Activated naive CD4-positive, alpha-beta T cell treated with anti-CD3 and anti-CD28 coated beads, Interleukin-2, amount 10 ng/mL, durations not matched to agents 7 days and 5 days (primary cell): Measurements from ENCODE around the gene ABLIM1.

Experiments
- CTCF ChIA-PET: fragments of 350-600 bp; sonication (Branson Sonifier 250); formaldehyde crosslinking; loops from one replicate; lab custom pipeline; 2021; ENCODE audit warnings: antibody characterized with exemption; lab: Charles Lee
- DNase-seq: peaks from one replicate; pipeline ENCODE4 v3.0.0-alpha.2; 2020
- H3K27ac Mint-ChIP-seq: one replicate; pipeline ENCODE4 v1.8.0; 2021; ENCODE audit warnings: mild to moderate bottlenecking, moderate library complexity, mixed read lengths
- H3K27me3 Mint-ChIP-seq: one replicate; pipeline ENCODE4 v1.8.0; 2021; ENCODE audit warnings: mild to moderate bottlenecking, mixed read lengths
- H3K36me3 Mint-ChIP-seq: one replicate; pipeline ENCODE4 v1.8.0; 2021; ENCODE audit warnings: mixed read lengths
- H3K4me1 Mint-ChIP-seq: one replicate; pipeline ENCODE4 v1.8.0; 2021; ENCODE audit warnings: mixed read lengths
- H3K4me3 Mint-ChIP-seq: one replicate; pipeline ENCODE4 v1.8.0; 2021; ENCODE audit warnings: mild to moderate bottlenecking, moderate library complexity, mixed read lengths
- H3K9me3 Mint-ChIP-seq: one replicate; pipeline ENCODE4 v1.8.0; 2021; ENCODE audit warnings: mixed read lengths

Gene ABLIM1

DNA sequence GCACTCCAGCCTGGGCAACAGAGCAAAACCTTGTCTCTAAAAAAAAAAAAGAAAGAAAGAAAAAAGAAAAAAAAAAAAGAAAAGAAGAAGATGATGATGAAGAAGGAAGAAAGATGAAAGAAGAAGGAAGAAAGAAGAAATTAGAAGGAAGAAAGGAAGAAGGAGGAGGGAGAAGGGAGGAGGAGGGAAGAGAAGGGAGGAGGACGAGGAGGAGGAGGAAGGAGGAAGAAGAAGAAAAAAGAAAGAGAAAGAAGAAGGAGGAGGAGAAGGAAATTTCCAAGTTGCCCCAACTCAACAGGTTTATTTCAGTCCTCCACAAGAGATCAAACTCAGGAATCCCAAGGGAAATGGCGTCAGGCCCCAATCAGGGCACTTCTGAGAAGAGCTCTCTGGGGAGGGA is 115.7 kb downstream of the ABLIM1 start:
- Mint-ChIP-seq H3K4me1 (peaks cover 100% of the 10 kb centered on the region), H3K4me3 (peak overlapping the region; percentile 47), H3K27me3 (no peaks in the 10 kb centered on the region), H3K36me3 (no peaks in the 10 kb centered on the region), H3K27ac (peak overlapping the region; percentile 100), H3K9me3 (no peaks in the 10 kb centered on the region)
- no peak for DNase-seq
- CTCF ChIA-PET, result interaction anchor here (1.1 to 17.3 kb wide), 6 partner anchors 22 to 238 kb away, joined by 3 to 244 read pairs (median 7); no protein-coding TSS in a partner anchor

- H3K36me3 Mint-ChIP-seq, result no peaks in the 10 kb centered on the region
- CTCF ChIA-PET, result interaction anchor here (0.6 to 17.3 kb wide), 7 partner anchors 21 to 260 kb away, joined by 3 to 244 read pairs (median 4); no protein-coding TSS in a partner anchor
- H3K4me3 Mint-ChIP-seq, result peak overlapping the region; percentile 47
- H3K4me1 Mint-ChIP-seq, result peaks cover 98% of the 10 kb centered on the region
- H3K9me3 Mint-ChIP-seq, result no peaks in the 10 kb centered on the region
- no peaks in the 10 kb centered on the region for H3K27me3 Mint-ChIP-seq
- DNase-seq, result no peak
- peak overlapping the region; percentile 100 for H3K27ac Mint-ChIP-seq
Observed at GRCh38 chr10:114541797-114542160, 116.3 kb downstream of the ABLIM1 start.

GRCh38 chr10:114541081-114541796 is 116.8 kb downstream of the ABLIM1 start:
- DNase-seq, result peak; percentile 82
- Mint-ChIP-seq H3K27me3 (no peaks in the 10 kb centered on the region), H3K27ac (peak overlapping the region; percentile 100), H3K4me1 (peaks cover 96% of the 10 kb centered on the region), H3K9me3 (no peaks in the 10 kb centered on the region), H3K4me3 (peak overlapping the region; percentile 47), H3K36me3 (peaks cover 2% of the 10 kb centered on the region)
- CTCF ChIA-PET, result interaction anchor here (0.6 to 17.3 kb wide), 7 partner anchors 21 to 260 kb away, joined by 3 to 244 read pairs (median 4); no protein-coding TSS in a partner anchor

DNA sequence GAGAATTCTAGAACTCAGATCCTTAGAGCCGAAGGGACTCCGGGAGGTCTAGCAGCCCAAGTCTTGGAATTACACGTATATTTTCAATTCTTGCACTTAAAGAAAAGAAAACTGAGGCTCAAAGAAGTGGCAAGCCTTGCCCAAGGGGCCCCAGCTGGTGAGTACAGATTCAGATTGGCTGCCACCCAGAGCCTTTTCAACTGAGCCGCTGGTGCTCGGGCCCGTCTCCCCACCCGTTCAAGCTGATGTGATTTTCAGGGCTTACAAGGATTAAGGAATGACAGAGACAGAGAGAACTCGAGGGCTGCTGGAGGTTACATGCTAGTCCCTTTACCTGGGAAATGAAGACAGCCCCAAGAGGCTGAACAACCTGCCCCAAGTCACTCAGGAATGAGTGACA is 117.8 kb downstream of the ABLIM1 start:
- CTCF ChIA-PET, result interaction anchor here (1.0 to 17.3 kb wide), 7 partner anchors 14 to 69 kb away, joined by 3 to 244 read pairs (median 5); no protein-coding TSS in a partner anchor
- peak overlapping the region; percentile 100 for H3K27ac Mint-ChIP-seq
- H3K9me3 Mint-ChIP-seq, result no peaks in the 10 kb centered on the region
- peak overlapping the region; percentile 31 for H3K4me3 Mint-ChIP-seq
- H3K27me3 Mint-ChIP-seq, result no peaks in the 10 kb centered on the region
- H3K4me1 Mint-ChIP-seq, result peaks cover 89% of the 10 kb centered on the region
- H3K36me3 Mint-ChIP-seq, result peaks cover 2% of the 10 kb centered on the region
- DNase-seq, result no peak

- Mint-ChIP-seq H3K27ac (peak overlapping the region; percentile 100), H3K36me3 (peaks cover 2% of the 10 kb centered on the region), H3K4me1 (peaks cover 88% of the 10 kb centered on the region), H3K27me3 (no peaks in the 10 kb centered on the region), H3K4me3 (peak overlapping the region; percentile 15), H3K9me3 (no peaks in the 10 kb centered on the region)
- DNase-seq, result no peak
- CTCF ChIA-PET, result interaction anchor here (1.0 to 17.3 kb wide), 7 partner anchors 13 to 235 kb away, joined by 3 to 244 read pairs (median 5); no protein-coding TSS in a partner anchor
Observed at GRCh38 chr10:114539623-114540022, 118.5 kb downstream of the ABLIM1 start.

- Mint-ChIP-seq H3K27ac (peak overlapping the region; percentile 100), H3K4me3 (peak overlapping the region; percentile 31), H3K36me3 (peaks cover 2% of the 10 kb centered on the region), H3K27me3 (no peaks in the 10 kb centered on the region), H3K9me3 (no peaks in the 10 kb centered on the region), H3K4me1 (peaks cover 75% of the 10 kb centered on the region)
- CTCF ChIA-PET, result interaction anchor here (0.9 to 17.3 kb wide), 3 partner anchors 12 to 67 kb away, joined by 3 to 244 read pairs (median 15); no protein-coding TSS in a partner anchor
- peak; percentile 78 for DNase-seq
Observed at GRCh38 chr10:114538181-114538906, 119.7 kb downstream of the ABLIM1 start.

- H3K27ac Mint-ChIP-seq, result peak overlapping the region; percentile 100
- CTCF ChIA-PET, result interaction anchor here (0.9 to 17.3 kb wide), 3 partner anchors 14 to 67 kb away, joined by 3 to 244 read pairs (median 4); no protein-coding TSS in a partner anchor
- H3K4me3 Mint-ChIP-seq, result peak overlapping the region; percentile 2
- H3K36me3 Mint-ChIP-seq, result peaks cover 2% of the 10 kb centered on the region
- peaks cover 69% of the 10 kb centered on the region for H3K4me1 Mint-ChIP-seq
- no peak for DNase-seq
- no peaks in the 10 kb centered on the region for H3K9me3 Mint-ChIP-seq
- no peaks in the 10 kb centered on the region for H3K27me3 Mint-ChIP-seq
Observed at GRCh38 chr10:114537736-114538135, 120.3 kb downstream of the ABLIM1 start.

GRCh38 chr10:114534571-114534981 is 123.5 kb downstream of the ABLIM1 start:
- Mint-ChIP-seq H3K27ac (no peak overlapping the region), H3K9me3 (no peaks in the 10 kb centered on the region), H3K4me3 (no peak overlapping the region), H3K36me3 (peaks cover 2% of the 10 kb centered on the region), H3K4me1 (peaks cover 37% of the 10 kb centered on the region), H3K27me3 (no peaks in the 10 kb centered on the region)
- CTCF ChIA-PET, result no interaction called here
- DNase-seq, result no peak

GRCh38 chr10:114532226-114532625 is 125.8 kb downstream of the ABLIM1 start:
- Mint-ChIP-seq H3K9me3 (no peaks in the 10 kb centered on the region), H3K36me3 (peaks cover 2% of the 10 kb centered on the region), H3K4me3 (no peak overlapping the region), H3K4me1 (peaks cover 31% of the 10 kb centered on the region), H3K27ac (no peak overlapping the region), H3K27me3 (peaks cover 4% of the 10 kb centered on the region)
- CTCF ChIA-PET, result interaction anchor here (2.1 kb wide), 1 partner anchor 9 kb away, joined by 10 read pairs; no protein-coding TSS in a partner anchor
- no peak for DNase-seq

GRCh38 chr10:114526504-114527238 is 131.4 kb downstream of the ABLIM1 start:
- Mint-ChIP-seq H3K27ac (peak overlapping the region; percentile 98), H3K36me3 (peaks cover 20% of the 10 kb centered on the region), H3K9me3 (no peaks in the 10 kb centered on the region), H3K4me1 (peaks cover 64% of the 10 kb centered on the region), H3K4me3 (peak overlapping the region; percentile 95), H3K27me3 (peaks cover 4% of the 10 kb centered on the region)
- peak; percentile 95 for DNase-seq
- CTCF ChIA-PET, result interaction anchor here (0.9 to 15.9 kb wide), 12 partner anchors 8 to 295 kb away, joined by 3 to 184 read pairs (median 4); partner anchors contain the start of gene FHIP2A

GRCh38 chr10:114526126-114526503 is 132.0 kb downstream of the ABLIM1 start:
- Mint-ChIP-seq H3K27ac (peak overlapping the region; percentile 98), H3K4me3 (peak overlapping the region; percentile 95), H3K4me1 (peaks cover 70% of the 10 kb centered on the region), H3K27me3 (peaks cover 4% of the 10 kb centered on the region), H3K36me3 (peaks cover 22% of the 10 kb centered on the region), H3K9me3 (no peaks in the 10 kb centered on the region)
- peak; percentile 42 for DNase-seq
- CTCF ChIA-PET, result interaction anchor here (0.6 to 15.9 kb wide), 10 partner anchors 10 to 67 kb away, joined by 3 to 184 read pairs (median 9); no protein-coding TSS in a partner anchor

GRCh38 chr10:114525368-114525949 is 132.6 kb downstream of the ABLIM1 start:
- Mint-ChIP-seq H3K9me3 (no peaks in the 10 kb centered on the region), H3K36me3 (peaks cover 25% of the 10 kb centered on the region), H3K4me1 (peaks cover 75% of the 10 kb centered on the region), H3K27ac (peak overlapping the region; percentile 98), H3K27me3 (peaks cover 4% of the 10 kb centered on the region), H3K4me3 (peak overlapping the region; percentile 95)
- no peak for DNase-seq
- CTCF ChIA-PET, result interaction anchor here (0.6 to 15.9 kb wide), 12 partner anchors 11 to 296 kb away, joined by 3 to 184 read pairs (median 5); partner anchors contain the start of gene FHIP2A

DNA sequence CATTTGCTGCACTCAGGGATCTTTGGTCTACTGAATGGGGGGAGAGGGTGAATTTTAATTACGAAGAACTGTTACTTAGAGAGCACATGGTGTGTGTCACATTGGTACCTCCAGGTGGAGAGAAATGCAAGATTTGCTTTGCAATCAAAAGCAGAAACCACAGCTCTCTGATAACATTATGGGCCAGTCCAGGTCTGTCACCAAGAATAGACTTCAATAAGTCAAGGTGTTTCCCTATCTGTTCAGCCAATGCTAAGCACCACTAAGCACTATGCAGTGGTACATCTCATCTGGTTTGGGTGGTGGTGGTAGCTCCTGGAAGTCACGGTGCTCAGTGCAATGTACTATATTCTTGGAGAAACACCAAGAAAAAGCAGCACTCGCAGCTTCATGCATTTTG is 134.2 kb downstream of the ABLIM1 start:
- Mint-ChIP-seq H3K9me3 (no peaks in the 10 kb centered on the region), H3K27me3 (no peaks in the 10 kb centered on the region), H3K4me1 (peaks cover 88% of the 10 kb centered on the region), H3K36me3 (peaks cover 40% of the 10 kb centered on the region), H3K27ac (peak overlapping the region; percentile 98), H3K4me3 (peak overlapping the region; percentile 95)
- peak; percentile 51 for DNase-seq
- CTCF ChIA-PET, result interaction anchor here (0.5 to 15.9 kb wide), 13 partner anchors 9 to 220 kb away, joined by 3 to 184 read pairs (median 4); no protein-coding TSS in a partner anchor
